BE2C (cell line): ENCODE data around the gene NFYC.
A peak's percentile ranks its signal among the peaks of the same experiment; 100 is the strongest.

Source experiments
- DNase-seq: peaks from one replicate; pipeline ENCODE4 v3.0.0-alpha.2; 2020
- H3K27me3 ChIP-seq: fragments of 250-450 bp; sonication (Bioruptor Pico); 2 replicates; pipeline ENCODE4 v1.5.1; 2020; ENCODE audit warnings: mild to moderate bottlenecking
- H3K36me3 ChIP-seq: fragments of 250-450 bp; sonication (Bioruptor Pico); 2 replicates; pipeline ENCODE4 v1.5.1; 2020; ENCODE audit warnings: mild to moderate bottlenecking
- H3K4me1 ChIP-seq: fragments of 250-450 bp; sonication (Bioruptor Pico); 2 replicates; pipeline ENCODE4 v1.5.1; 2020
- H3K4me3 ChIP-seq: 2 replicates; pipeline ENCODE4 v1.5.1; 2011; ENCODE audit warnings: low read depth, low read length
- H3K9me3 ChIP-seq: fragments of 250-450 bp; sonication (Bioruptor Pico); 2 replicates; pipeline ENCODE4 v1.5.1; 2020
- CTCF ChIP-seq: IDR thresholded peaks from 2 replicates; pipeline ENCODE4 v1.5.1; 2012; ENCODE audit warnings: mild to moderate bottlenecking, low read depth, low read length

Gene NFYC

GRCh38 chr1:40799351-40799867, 107.9 kb downstream of the NFYC start:
- DNase-seq = no peak
- TF ChIP-seq CTCF = no peak
- Histone ChIP-seq H3K9me3 (no peaks in the 10 kb centered on the region), H3K4me1 (no peaks in the 10 kb centered on the region), H3K27me3 (no peaks in the 10 kb centered on the region), H3K4me3 (no peak overlapping the region), H3K36me3 (no peaks in the 10 kb centered on the region)

GRCh38 chr1:40801742-40802077, 110.2 kb downstream of the NFYC start:
- Histone ChIP-seq H3K27me3 (no peaks in the 10 kb centered on the region), H3K4me1 (no peaks in the 10 kb centered on the region), H3K36me3 (no peaks in the 10 kb centered on the region), H3K9me3 (no peaks in the 10 kb centered on the region), H3K4me3 (peak overlapping the region; percentile 35)
- no peak for TF ChIP-seq CTCF
- no peak for DNase-seq

GRCh38 chr1:40802078-40802741, 110.7 kb downstream of the NFYC start:
- Histone ChIP-seq H3K27me3 (no peaks in the 10 kb centered on the region), H3K4me1 (no peaks in the 10 kb centered on the region), H3K36me3 (no peaks in the 10 kb centered on the region), H3K4me3 (peak overlapping the region; percentile 35), H3K9me3 (no peaks in the 10 kb centered on the region)
- TF ChIP-seq CTCF = no peak
- peak; percentile 75 for DNase-seq

- no peak for TF ChIP-seq CTCF
- H3K4me3 ChIP-seq = no peak overlapping the region
- no peaks in the 10 kb centered on the region for H3K9me3 ChIP-seq
- no peak for DNase-seq
- no peaks in the 10 kb centered on the region for H3K4me1 ChIP-seq
- no peaks in the 10 kb centered on the region for H3K27me3 ChIP-seq
- H3K36me3 ChIP-seq = no peaks in the 10 kb centered on the region
These were observed 111.2 kb downstream of the NFYC start for GRCh38 chr1:40802742-40803113.

GRCh38 chr1:40803447-40803846, 111.9 kb downstream of the NFYC start:
- Histone ChIP-seq H3K36me3 (no peaks in the 10 kb centered on the region), H3K27me3 (no peaks in the 10 kb centered on the region), H3K4me3 (no peak overlapping the region), H3K9me3 (no peaks in the 10 kb centered on the region), H3K4me1 (no peaks in the 10 kb centered on the region)
- no peak for TF ChIP-seq CTCF
- DNase-seq = no peak

GRCh38 chr1:40803902-40804301, 112.4 kb downstream of the NFYC start:
- DNase-seq = no peak
- H3K27me3 ChIP-seq = no peaks in the 10 kb centered on the region
- no peak overlapping the region for H3K4me3 ChIP-seq
- TF ChIP-seq CTCF = no peak
- H3K4me1 ChIP-seq = no peaks in the 10 kb centered on the region
- no peaks in the 10 kb centered on the region for H3K36me3 ChIP-seq
- H3K9me3 ChIP-seq = no peaks in the 10 kb centered on the region
